Measurements from ENCODE around the gene RSPH4A. TPM values are rescaled to one million over a fixed set of nuclear protein-coding genes. Genes with fewer than 3 reads are reported as not detected.

RSPH4A gene
- total and polyA plus RNA-seq, 2 experiments from 2014 or later: 0.15 TPM; not detected in 1

DNA sequence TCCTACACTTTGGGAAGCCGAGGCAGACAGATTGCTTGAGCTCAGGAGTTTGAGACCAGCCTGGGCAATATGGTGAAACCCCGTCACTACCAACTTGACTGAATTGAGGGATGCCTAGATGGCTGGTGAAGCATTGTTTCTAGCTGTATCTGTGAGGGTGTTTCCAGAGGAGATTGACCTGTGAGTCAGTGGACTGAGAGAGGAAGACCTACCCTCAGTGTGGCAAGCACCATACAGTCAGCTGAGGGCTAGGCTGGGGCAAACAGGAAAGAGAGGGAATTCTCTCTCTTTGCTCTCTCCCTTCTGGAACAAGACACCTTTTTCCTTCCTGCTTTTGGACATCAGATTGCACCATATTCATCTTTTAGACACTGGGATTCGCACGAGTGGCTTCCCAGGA, 56.0 kb downstream of the RSPH4A start:
- Histone ChIP-seq H3K27me3 (replicated peaks; ENCODE audit: insufficient read depth) (no peaks in the 10 kb centered on the region), H2AFZ (no peak overlapping the region), H3K4me2 (ENCODE audit: unreplicated experiment) (no peak overlapping the region), H3K79me2 (ENCODE audit: insufficient read depth) (peaks cover 13% of the 10 kb centered on the region), H3K36me3 (ENCODE audit: low read depth) (no peaks in the 10 kb centered on the region), H3K27ac (no peak overlapping the region), H3K9me3 (ENCODE audit: low read depth) (no peaks in the 10 kb centered on the region), H3K9me2 (ENCODE audit: insufficient read depth) (no peaks in the 10 kb centered on the region), H3K4me3 (no peak overlapping the region), H3K9ac (no peak overlapping the region), H3K4me1 (ENCODE audit: insufficient read depth) (peaks cover 3% of the 10 kb centered on the region), H3F3A (ENCODE audit: insufficient read depth) (no peaks in the 10 kb centered on the region), H4K20me1 (ENCODE audit: insufficient read depth) (no peaks in the 10 kb centered on the region)
- TF ChIP-seq EZH2 (IDR thresholded peaks at IDR 0.05; ENCODE audit: insufficient read depth, poor library complexity, severe bottlenecking) (no peak), EZH2phosphoT487 (IDR thresholded peaks at IDR 0.05; ENCODE audit: insufficient read depth, low read depth) (no peak)
- no peak for DNase-seq
- WGBS, 2 experiments (ENCODE audit: low coverage in 1 of 2, low lambda C conversion rate in 2 of 2, missing lambda C conversion rate in 2 of 2): 71 to 80% methylated on average over 4 of the region's 4 CpGs
- in situ Hi-C loops (cut with MboI): no loop called here

DNA sequence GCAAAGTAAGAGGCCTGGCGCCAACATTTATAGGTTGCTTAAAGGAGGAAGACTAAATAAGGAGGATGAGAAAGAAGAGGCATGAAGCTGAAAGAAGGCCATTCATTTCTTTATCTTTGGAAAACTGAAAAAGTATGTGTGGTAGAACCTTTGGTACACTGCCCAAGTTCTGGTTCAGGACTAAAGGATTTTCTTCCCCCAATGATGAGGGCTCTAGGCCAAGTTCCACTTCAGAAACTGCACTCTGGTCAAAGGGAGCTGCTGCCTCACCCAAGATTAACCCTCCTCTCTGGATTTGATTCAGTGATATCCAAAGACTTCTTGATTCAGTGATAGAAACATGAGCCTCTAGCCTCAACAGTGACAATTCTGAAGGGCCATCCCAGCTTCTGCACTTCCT, 59.7 kb downstream of the RSPH4A start:
- in situ Hi-C loops (cut with MboI): no loop called here
- H3K4me2 ChIP-seq (ENCODE audit: unreplicated experiment): no peak overlapping the region
- H3K36me3 ChIP-seq (ENCODE audit: low read depth): no peaks in the 10 kb centered on the region
- no peaks in the 10 kb centered on the region for H3K4me1 ChIP-seq (ENCODE audit: insufficient read depth)
- H3K27ac ChIP-seq: no peak overlapping the region
- H3K9me2 ChIP-seq (ENCODE audit: insufficient read depth): no peaks in the 10 kb centered on the region
- no peak for TF ChIP-seq EZH2 (IDR thresholded peaks at IDR 0.05; ENCODE audit: insufficient read depth, poor library complexity, severe bottlenecking)
- TF ChIP-seq EZH2phosphoT487 (IDR thresholded peaks at IDR 0.05; ENCODE audit: insufficient read depth, low read depth): no peak
- no peaks in the 10 kb centered on the region for H3K27me3 ChIP-seq (replicated peaks; ENCODE audit: insufficient read depth)
- H3K4me3 ChIP-seq: no peak overlapping the region
- no peak overlapping the region for H2AFZ ChIP-seq
- no peaks in the 10 kb centered on the region for H3F3A ChIP-seq (ENCODE audit: insufficient read depth)
- no peak overlapping the region for H3K9ac ChIP-seq
- no peaks in the 10 kb centered on the region for H4K20me1 ChIP-seq (ENCODE audit: insufficient read depth)
- no peaks in the 10 kb centered on the region for H3K79me2 ChIP-seq (ENCODE audit: insufficient read depth)
- no peaks in the 10 kb centered on the region for H3K9me3 ChIP-seq (ENCODE audit: low read depth)
- no peak for DNase-seq
- WGBS, 2 experiments (ENCODE audit: low coverage in 1 of 2, low lambda C conversion rate in 2 of 2, missing lambda C conversion rate in 2 of 2): 91 to 100% methylated on average over 1 of the region's 1 CpG

DNA sequence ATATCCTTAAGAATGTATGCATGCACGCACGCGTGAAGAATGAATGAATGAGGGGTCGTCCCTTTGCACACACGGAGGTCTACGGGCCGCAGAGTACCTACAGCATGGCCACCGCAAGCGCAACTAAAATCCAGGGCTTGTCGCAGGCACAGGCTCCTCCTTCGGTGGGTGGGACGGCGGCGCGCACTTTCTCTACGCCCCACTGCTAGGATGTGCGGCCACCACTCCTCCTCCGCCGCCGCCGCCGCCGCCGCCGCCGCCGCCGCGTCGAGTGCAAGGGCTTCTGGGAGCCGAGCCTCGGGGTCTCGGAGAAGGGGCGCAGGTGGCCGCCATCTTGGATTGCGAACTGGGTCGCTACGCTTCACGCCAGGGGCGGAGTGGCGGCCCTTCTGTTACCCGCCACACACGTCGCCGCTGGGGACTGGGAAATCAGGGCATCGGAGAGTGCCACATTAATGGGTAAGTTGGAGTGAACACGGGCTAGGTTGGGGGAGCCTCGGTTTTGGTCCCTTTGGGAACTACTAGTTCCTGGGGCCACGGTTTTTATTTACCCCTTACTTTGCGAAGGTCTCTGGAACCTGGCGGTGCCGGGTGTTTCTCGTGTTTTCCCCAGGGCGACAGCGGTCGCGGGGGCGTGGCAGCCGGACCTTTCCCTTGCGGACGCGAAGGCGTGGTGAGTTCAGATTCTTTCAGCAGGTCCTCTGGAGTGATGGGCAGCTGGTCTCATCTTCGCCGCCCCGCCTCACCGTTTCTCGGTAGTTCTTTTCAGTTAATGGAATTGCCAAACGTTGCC, 64.8 kb downstream of the RSPH4A start, which contains the start of gene KPNA5:
Gene KPNA5, plus strand, starts transcription at position 332 of the 793 bp plus-strand sequence. Its CDS starts 124 bp downstream, at position 456.
- H2AFZ ChIP-seq: peak within 1 kb of the TSS; percentile 99
- peaks cover 31% of the 10 kb centered on the region; the same call in 1 of the 2 replicates for H3K79me2 ChIP-seq (ENCODE audit: insufficient read depth)
- H3F3A ChIP-seq (ENCODE audit: insufficient read depth): 0 out of 2 replicates have a peak, but pooled peaks cover 4% of the 10 kb centered on the region
- H3K4me1 ChIP-seq (ENCODE audit: insufficient read depth): peaks cover 8% of the 10 kb centered on the region; the same call in 1 of the 2 replicates
- no peaks in the 10 kb centered on the region for H3K27me3 ChIP-seq (replicated peaks; ENCODE audit: insufficient read depth)
- H3K27ac ChIP-seq: peak within 1 kb of the TSS; percentile 55
- peak within 1 kb of the TSS; percentile 83 for H3K9ac ChIP-seq
- in situ Hi-C loops (cut with MboI): no loop called here
- TF ChIP-seq EZH2phosphoT487 (IDR thresholded peaks at IDR 0.05; ENCODE audit: insufficient read depth, low read depth) (no peak), EZH2 (IDR thresholded peaks at IDR 0.05; ENCODE audit: insufficient read depth, poor library complexity, severe bottlenecking) (no peak)
- peak; percentile 94 for DNase-seq
- H3K4me3 ChIP-seq: peak within 1 kb of the TSS; percentile 87
- H4K20me1 ChIP-seq (ENCODE audit: insufficient read depth): no peaks in the 10 kb centered on the region
- H3K9me2 ChIP-seq (ENCODE audit: insufficient read depth): no peaks in the 10 kb centered on the region
- peak within 1 kb of the TSS; percentile 77 for H3K4me2 ChIP-seq (ENCODE audit: unreplicated experiment)
- H3K36me3 ChIP-seq (ENCODE audit: low read depth): 0 out of 2 replicates have a peak, but pooled peaks cover 6% of the 10 kb centered on the region
- no peaks in the 10 kb centered on the region for H3K9me3 ChIP-seq (ENCODE audit: low read depth)
- 1 to 2% methylated on average over 61 to 64 of the region's 69 CpGs for WGBS, 2 experiments (ENCODE audit: low coverage in 1 of 2, low lambda C conversion rate in 2 of 2, missing lambda C conversion rate in 2 of 2)

DNA sequence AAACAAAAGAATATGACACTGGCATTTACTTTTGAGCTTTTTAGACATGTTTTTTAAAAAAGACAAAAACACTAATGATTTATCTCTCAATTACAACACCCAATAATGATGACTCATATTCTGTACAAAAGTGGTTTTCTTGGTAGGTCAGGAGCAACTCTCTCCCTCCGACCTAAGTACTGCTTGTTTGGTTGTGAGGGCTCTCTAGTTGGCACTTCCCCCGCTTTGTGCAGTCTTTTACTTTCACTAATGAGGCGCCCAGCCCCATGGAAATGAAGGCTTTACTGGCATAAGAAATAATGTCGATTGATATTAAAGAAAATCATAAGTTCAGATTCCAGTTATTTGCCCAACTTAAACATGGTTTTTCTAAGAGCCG, 66.0 kb downstream of the RSPH4A start:
- Histone ChIP-seq H3F3A (ENCODE audit: insufficient read depth) (0 out of 2 replicates have a peak, but pooled peaks cover 4% of the 10 kb centered on the region), H3K79me2 (ENCODE audit: insufficient read depth) (peaks cover 43% of the 10 kb centered on the region), H3K36me3 (ENCODE audit: low read depth) (0 out of 2 replicates have a peak, but pooled peaks cover 6% of the 10 kb centered on the region), H3K9ac (peak overlapping the region; percentile 22), H3K9me2 (ENCODE audit: insufficient read depth) (no peaks in the 10 kb centered on the region), H2AFZ (peak overlapping the region; percentile 99), H3K9me3 (ENCODE audit: low read depth) (no peaks in the 10 kb centered on the region), H3K27me3 (replicated peaks; ENCODE audit: insufficient read depth) (no peaks in the 10 kb centered on the region), H3K4me2 (ENCODE audit: unreplicated experiment) (peak overlapping the region; percentile 77), H3K4me3 (peak overlapping the region; percentile 87), H3K4me1 (ENCODE audit: insufficient read depth) (peaks cover 8% of the 10 kb centered on the region; the same call in 1 of the 2 replicates), H3K27ac (peak overlapping the region; percentile 18; the same call in 1 of the 2 replicates), H4K20me1 (ENCODE audit: insufficient read depth) (no peaks in the 10 kb centered on the region)
- DNase-seq: peak; percentile 56
- in situ Hi-C loops (cut with MboI): no loop called here
- TF ChIP-seq EZH2phosphoT487 (IDR thresholded peaks at IDR 0.05; ENCODE audit: insufficient read depth, low read depth) (no peak), EZH2 (IDR thresholded peaks at IDR 0.05; ENCODE audit: insufficient read depth, poor library complexity, severe bottlenecking) (no peak)
- 49 to 50% methylated on average over 5 of the region's 5 CpGs for WGBS, 2 experiments (ENCODE audit: low coverage in 1 of 2, low lambda C conversion rate in 2 of 2, missing lambda C conversion rate in 2 of 2)

Other genes starting within 250 kb of the RSPH4A start
- 76.9 and 83.9 TPM in 2 replicates for gene DSE, start 245.5 kb upstream of the RSPH4A start, total RNA-seq (2014; rRNA removed; shearing (Covaris generic))
- 42.7 and 44.6 TPM in 2 replicates for gene DSE, start 245.5 kb upstream of the RSPH4A start, polyA plus RNA-seq (2016; fragmentation: Nextera tagmentation; extraction: Ambion mirVana)
- not detected in 2 replicates for gene CALHM6, start 155.1 kb upstream of the RSPH4A start, total RNA-seq (2014; rRNA removed; shearing (Covaris generic))
- gene CALHM6, start 155.1 kb upstream of the RSPH4A start, polyA plus RNA-seq (2016; fragmentation: Nextera tagmentation; extraction: Ambion mirVana): 1.6 and 1.7 TPM in 2 replicates
- 8.2 and 9.8 TPM in 2 replicates for gene CALHM5, start 104.8 kb upstream of the RSPH4A start, total RNA-seq (2014; rRNA removed; shearing (Covaris generic))
- 0.51 TPM in 2 replicates for gene CALHM5, start 104.8 kb upstream of the RSPH4A start, polyA plus RNA-seq (2016; fragmentation: Nextera tagmentation; extraction: Ambion mirVana)
- gene TRAPPC3L, start 70.8 kb upstream of the RSPH4A start, total RNA-seq (2014; rRNA removed; shearing (Covaris generic)): 1.4 TPM in 1 of 2 replicates, not detected in the other
- 0.30 TPM in 1 of 2 replicates, not detected in the other for gene TRAPPC3L, start 70.8 kb upstream of the RSPH4A start, polyA plus RNA-seq (2016; fragmentation: Nextera tagmentation; extraction: Ambion mirVana)
- gene CALHM4, start 62.7 kb upstream of the RSPH4A start, total RNA-seq (2014; rRNA removed; shearing (Covaris generic)): not detected in 2 replicates
- not detected in 2 replicates for gene CALHM4, start 62.7 kb upstream of the RSPH4A start, polyA plus RNA-seq (2016; fragmentation: Nextera tagmentation; extraction: Ambion mirVana)
- 37.7 and 46.0 TPM in 2 replicates for gene RWDD1, start 45.0 kb upstream of the RSPH4A start, total RNA-seq (2014; rRNA removed; shearing (Covaris generic))
- 102 and 112 TPM in 2 replicates for gene RWDD1, start 45.0 kb upstream of the RSPH4A start, polyA plus RNA-seq (2016; fragmentation: Nextera tagmentation; extraction: Ambion mirVana)
- 11.9 and 15.5 TPM in 2 replicates for gene ZUP1, start 52.3 kb downstream of the RSPH4A start, total RNA-seq (2014; rRNA removed; shearing (Covaris generic))
- 9.5 and 9.8 TPM in 2 replicates for gene ZUP1, start 52.3 kb downstream of the RSPH4A start, polyA plus RNA-seq (2016; fragmentation: Nextera tagmentation; extraction: Ambion mirVana)
- gene KPNA5, start 64.7 kb downstream of the RSPH4A start, total RNA-seq (2014; rRNA removed; shearing (Covaris generic)): 3.4 and 6.3 TPM in 2 replicates
- gene KPNA5, start 64.7 kb downstream of the RSPH4A start, polyA plus RNA-seq (2016; fragmentation: Nextera tagmentation; extraction: Ambion mirVana): 2.4 and 2.9 TPM in 2 replicates
- gene FAM162B, start 149.2 kb downstream of the RSPH4A start, total RNA-seq (2014; rRNA removed; shearing (Covaris generic)): not detected in 2 replicates
- gene FAM162B, start 149.2 kb downstream of the RSPH4A start, polyA plus RNA-seq (2016; fragmentation: Nextera tagmentation; extraction: Ambion mirVana): not detected in 2 replicates
- gene GPRC6A, start 212.6 kb downstream of the RSPH4A start, total RNA-seq (2014; rRNA removed; shearing (Covaris generic)): not detected in 2 replicates
- gene GPRC6A, start 212.6 kb downstream of the RSPH4A start, polyA plus RNA-seq (2016; fragmentation: Nextera tagmentation; extraction: Ambion mirVana): not detected in 2 replicates